NCI-H748 (cell line): ENCODE data around the gene GLT1D1.
A peak's percentile ranks its signal among the peaks of the same experiment; 100 is the strongest.

ENCODE experiments used
- DNase-seq: peaks from one replicate; lab custom pipeline; 2025; ENCODE audit not compliant: unreplicated experiment; lab: John Stamatoyannopoulos, UW

GLT1D1 gene

GRCh38 chr12:128992550-128992949 is 139.3 kb downstream of the GLT1D1 start:
- no peak for DNase-seq

GRCh38 chr12:128994856-128995255 is 141.6 kb downstream of the GLT1D1 start:
- peak; percentile 68 for DNase-seq

GRCh38 chr12:128995619-128996018 is 142.3 kb downstream of the GLT1D1 start:
- DNase-seq: no peak

GRCh38 chr12:129001826-129002225 is 148.5 kb downstream of the GLT1D1 start:
- no peak for DNase-seq

- DNase-seq: no peak
Observed at GRCh38 chr12:129002427-129002826, 149.1 kb downstream of the GLT1D1 start.

GRCh38 chr12:129005416-129005815 is 152.1 kb downstream of the GLT1D1 start:
- DNase-seq: no peak

- DNase-seq: no peak
Observed at GRCh38 chr12:129005829-129006228, 152.6 kb downstream of the GLT1D1 start.

GRCh38 chr12:129009833-129010622 is 156.8 kb downstream of the GLT1D1 start:
- no peak for DNase-seq

- no peak for DNase-seq
Observed at GRCh38 chr12:129016159-129016558, 162.9 kb downstream of the GLT1D1 start.

GRCh38 chr12:129025055-129025454 is 171.8 kb downstream of the GLT1D1 start:
- no peak for DNase-seq

- DNase-seq: peak; percentile 75
Observed at GRCh38 chr12:129028844-129029243, 175.6 kb downstream of the GLT1D1 start.
